AG10803 (cell line): Measurements from ENCODE around the gene ACD.

Experiments
- DNase-seq: peaks from one replicate; pipeline ENCODE4 v3.0.0; 2010; ENCODE audit warnings: low read depth
- H3K4me3 ChIP-seq: 2 replicates; pipeline ENCODE4 v1.5.1; 2011; ENCODE audit warnings: mild to moderate bottlenecking, low read length, control low read depth
- CTCF ChIP-seq: conservative IDR thresholded peaks from 2 replicates; pipeline ENCODE4 v1.5.1; 2011; ENCODE audit warnings: mild to moderate bottlenecking, low read length, control low read depth, inconsistent platforms

ACD gene

GRCh38 chr16:67655363-67655762 is 4.7 kb downstream of the ACD start:
- DNase-seq = no peak
- no peak for TF ChIP-seq CTCF
- H3K4me3 ChIP-seq = no peak overlapping the region

GRCh38 chr16:67654403-67654911 is 5.6 kb downstream of the ACD start:
- no peak for TF ChIP-seq CTCF
- no peak for DNase-seq
- no peak overlapping the region for H3K4me3 ChIP-seq

- no peak for TF ChIP-seq CTCF
- peak overlapping the region; percentile 35 for H3K4me3 ChIP-seq
- no peak for DNase-seq
Observed at GRCh38 chr16:67653789-67654402, 6.2 kb downstream of the ACD start.

- no peak for TF ChIP-seq CTCF
- peak overlapping the region; percentile 58 for H3K4me3 ChIP-seq
- DNase-seq = no peak
Observed at GRCh38 chr16:67653128-67653788, 6.8 kb downstream of the ACD start.

GRCh38 chr16:67652578-67653127 is 7.4 kb downstream of the ACD start:
- DNase-seq = no peak
- TF ChIP-seq CTCF = no peak
- peak overlapping the region; percentile 41 for H3K4me3 ChIP-seq

- DNase-seq = no peak
- TF ChIP-seq CTCF = no peak
Observed at GRCh38 chr16:67651847-67652246, 8.2 kb downstream of the ACD start.

GRCh38 chr16:67651039-67651438 is 9.0 kb downstream of the ACD start:
- H3K4me3 ChIP-seq = no peak overlapping the region
- DNase-seq = no peak
- TF ChIP-seq CTCF = no peak

More at GRCh38 chr16:67651847-67652246, 8.2 kb downstream of the ACD start:
- no peak overlapping the region for H3K4me3 ChIP-seq
